Ishikawa (cell line): ENCODE data around the gene CIAO2A.

Experiments
- EP300 ChIP-seq: IDR thresholded peaks from 2 replicates; pipeline ENCODE4 v1.6.1; 2012; ENCODE audit warnings: borderline replicate concordance
- MAX ChIP-seq: IDR thresholded peaks from 2 replicates; pipeline ENCODE4 v1.6.1; 2012
- NFIC ChIP-seq: IDR thresholded peaks from 2 replicates; pipeline ENCODE4 v1.6.1; 2012
- RAD21 ChIP-seq: IDR thresholded peaks from 2 replicates; pipeline ENCODE4 v1.6.1; 2012; ENCODE audit warnings: low read depth
- REST ChIP-seq: IDR thresholded peaks from 2 replicates; pipeline ENCODE4 v1.6.1; 2012; ENCODE audit warnings: low read depth, mild to moderate bottlenecking
- TAF1 ChIP-seq: IDR thresholded peaks from 2 replicates; pipeline ENCODE4 v1.6.1; 2012; ENCODE audit warnings: low read depth, mild to moderate bottlenecking
- TEAD4 ChIP-seq: IDR thresholded peaks from 2 replicates; pipeline ENCODE4 v1.6.1; 2012
- USF1 ChIP-seq: IDR thresholded peaks from 2 replicates; pipeline ENCODE4 v1.6.1; 2012
- ZBTB7A ChIP-seq: IDR thresholded peaks from 2 replicates; pipeline ENCODE4 v1.6.1; 2012; ENCODE audit warnings: low read depth

GRCh38 chr15:64112073-64112772 is 18.6 kb upstream of the CIAO2A start:
- TF ChIP-seq RAD21 (no peak), EP300 (no peak), NFIC (no peak), TAF1 (no peak), REST (no peak), ZBTB7A (no peak), TEAD4 (no peak), MAX (no peak), USF1 (no peak)
